ENCODE measurements around the gene PIK3AP1.

PIK3AP1 gene

DNA sequence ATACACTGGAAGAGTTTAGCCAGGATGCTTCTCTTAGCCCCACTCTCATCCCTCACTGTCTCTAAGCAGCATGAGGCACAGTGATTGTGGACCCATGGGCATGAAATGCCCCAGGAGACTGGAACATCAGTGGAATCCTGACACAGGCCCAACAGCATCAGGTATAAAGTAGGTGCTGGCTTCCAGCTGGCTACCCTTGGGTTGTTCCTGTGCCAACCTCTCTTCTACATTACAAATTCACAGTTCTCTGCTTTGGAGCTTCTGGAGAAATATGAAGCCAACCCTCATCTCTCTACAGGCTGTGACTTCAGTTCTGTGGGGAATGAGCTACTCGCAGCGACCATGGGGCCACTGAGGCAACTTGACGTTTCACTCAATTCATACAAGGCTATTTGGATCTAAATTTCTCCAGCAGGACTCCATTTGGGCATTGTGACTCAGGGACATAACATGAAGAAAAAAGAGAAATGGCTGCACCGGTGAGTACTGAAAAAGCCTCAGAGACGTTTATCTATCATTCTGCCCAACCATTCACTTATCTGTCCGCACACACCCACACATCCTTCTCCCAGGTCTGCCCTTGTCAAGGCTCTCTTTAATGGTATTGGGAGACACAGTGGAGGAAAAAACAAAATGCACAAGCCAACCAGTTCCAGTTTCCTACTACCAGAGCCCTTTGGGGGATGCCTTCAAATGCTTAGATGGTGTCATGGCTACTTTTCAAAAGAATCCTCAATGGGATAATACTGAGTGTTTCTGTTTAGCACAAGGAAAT lies 98.1 kb downstream of the PIK3AP1 start:
- DNase-seq (ENCODE audit: extremely low spot score, insufficient read length, low read depth) = no peak
- FAIRE-seq = no peak

DNA sequence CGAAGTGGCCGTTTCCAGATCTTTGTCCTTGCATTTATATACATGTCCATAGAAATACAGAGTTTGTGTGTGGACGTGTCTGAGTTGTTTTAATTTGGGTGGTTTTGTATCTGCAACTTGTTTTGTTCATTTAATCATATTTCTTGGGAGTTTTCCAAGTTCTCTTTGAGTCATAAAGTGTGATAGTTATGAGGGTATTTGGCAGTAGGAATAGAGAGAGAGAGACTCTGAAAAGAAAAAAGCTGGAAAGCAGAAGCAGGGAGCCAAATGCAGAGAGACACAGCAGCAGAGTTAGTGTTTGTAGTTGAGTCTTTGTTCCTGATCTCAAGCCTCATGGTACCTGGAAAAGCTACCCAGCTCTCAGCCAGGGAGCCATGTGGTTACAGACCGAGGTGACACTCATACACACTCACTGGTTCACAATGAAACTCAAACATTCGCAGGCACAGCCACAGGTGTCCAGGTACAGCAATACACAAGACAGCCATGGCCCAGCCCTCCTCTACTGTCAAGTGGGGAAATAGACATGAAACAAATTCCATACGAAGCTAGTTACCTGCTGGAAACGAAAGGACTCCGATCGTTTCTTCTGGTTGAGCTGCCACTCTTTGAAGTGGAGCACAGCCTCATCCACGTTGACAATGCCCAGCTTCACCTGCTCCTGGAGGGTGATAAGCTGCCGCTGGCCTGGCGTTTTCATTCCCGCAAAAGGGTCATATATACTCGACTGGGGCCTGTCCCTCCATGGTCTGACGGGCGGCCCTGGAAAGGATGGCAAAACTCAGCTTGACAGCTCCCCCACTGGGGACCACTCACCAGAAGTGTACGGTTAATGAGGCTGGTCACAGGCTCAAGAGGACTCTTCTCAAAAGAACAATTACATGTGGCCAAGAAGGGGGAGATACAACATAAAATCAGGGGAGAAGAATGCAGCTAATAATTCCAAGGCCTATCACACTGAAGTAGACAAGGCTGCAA lies 100.2 kb downstream of the PIK3AP1 start:
- DNase-seq (ENCODE audit: extremely low spot score, insufficient read length, low read depth) (no peak), FAIRE-seq (no peak)

DNA sequence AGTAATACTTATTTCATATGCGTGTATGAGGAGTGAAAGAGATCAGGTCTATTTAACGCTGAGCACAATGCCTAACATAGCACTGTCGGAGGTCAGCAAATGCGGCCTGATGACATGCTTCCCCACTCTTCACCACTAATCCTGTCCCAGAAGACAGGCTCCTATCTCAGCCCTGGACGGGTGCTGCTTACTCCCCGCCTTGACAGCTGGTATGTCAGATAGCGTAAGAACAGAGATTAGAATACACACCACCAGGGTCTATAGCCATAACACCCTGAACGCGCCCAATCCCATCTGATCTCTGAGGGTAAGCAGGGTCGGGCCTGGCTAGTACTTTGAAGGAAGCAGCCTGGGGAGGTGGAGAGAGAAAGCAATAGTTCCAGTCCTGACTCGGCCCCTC lies 101.2 kb downstream of the PIK3AP1 start:
- no peak for DNase-seq (ENCODE audit: extremely low spot score, insufficient read length, low read depth)
- no peak for FAIRE-seq

- no peak for DNase-seq (ENCODE audit: extremely low spot score, insufficient read length, low read depth)
- no peak for FAIRE-seq
Measured at GRCh38 chr10:96618653-96619052, 101.7 kb downstream of the PIK3AP1 start.

DNA sequence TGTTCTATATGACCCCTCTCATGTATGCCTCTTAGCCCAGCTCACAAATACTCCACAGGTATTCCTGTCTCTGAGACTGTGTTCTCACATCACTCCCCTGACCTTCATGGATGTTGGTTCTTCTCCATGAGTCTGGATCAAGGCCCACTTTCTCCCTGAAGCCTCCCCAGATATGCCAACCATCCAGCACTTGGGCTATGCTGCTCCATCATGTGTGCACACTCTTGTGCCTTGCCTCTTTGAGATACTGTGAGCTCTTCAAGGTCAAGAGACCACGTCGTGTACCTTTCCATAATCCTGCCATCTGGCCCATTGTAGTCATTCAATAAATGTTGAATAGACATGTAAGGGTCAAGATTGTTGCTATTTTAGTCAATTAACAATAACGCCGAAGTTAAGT lies 103.4 kb downstream of the PIK3AP1 start:
- DNase-seq (ENCODE audit: extremely low spot score, insufficient read length, low read depth) (no peak), FAIRE-seq (no peak)

GRCh38 chr10:96614515-96614914 lies 105.8 kb downstream of the PIK3AP1 start:
- no peak for DNase-seq (ENCODE audit: extremely low spot score, insufficient read length, low read depth)
- no peak for FAIRE-seq

GRCh38 chr10:96613576-96613975 lies 106.7 kb downstream of the PIK3AP1 start:
- FAIRE-seq (no peak), DNase-seq (ENCODE audit: extremely low spot score, insufficient read length, low read depth) (no peak)

DNA sequence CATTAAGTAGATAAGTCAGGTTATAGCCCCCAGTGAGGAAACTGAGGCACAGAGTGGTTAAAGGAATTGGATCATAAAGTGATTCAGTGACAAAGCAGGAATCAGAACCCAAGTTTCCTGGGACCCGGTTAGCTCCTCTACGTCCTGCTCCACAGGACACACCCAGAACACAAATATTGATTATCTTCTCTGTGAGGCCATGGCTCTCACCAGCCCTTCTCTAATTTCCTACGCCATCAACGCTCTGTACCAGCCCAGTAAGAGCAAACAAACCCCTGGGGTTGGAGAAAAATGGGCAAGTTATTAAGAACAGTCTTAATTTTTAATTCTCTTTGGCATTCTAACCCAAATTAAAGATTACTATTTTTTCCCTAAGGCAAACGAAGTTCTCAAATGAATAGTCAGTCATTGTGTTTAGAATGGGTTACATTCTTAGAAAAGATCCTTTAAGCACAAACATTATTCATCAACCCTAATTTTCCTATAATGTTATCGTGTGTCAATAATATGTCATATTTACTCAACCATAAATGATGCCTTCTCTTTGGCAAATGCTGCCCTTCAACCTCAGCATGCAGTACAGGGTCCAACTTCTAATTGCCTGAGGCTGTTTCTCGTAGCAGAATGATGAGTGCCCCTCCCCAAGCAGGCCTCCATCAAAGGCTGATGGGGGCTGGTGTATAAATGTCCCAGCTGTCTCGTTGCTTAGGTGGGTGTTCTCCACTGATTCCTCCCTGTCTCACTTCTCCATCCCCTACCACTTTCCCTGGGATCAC lies 108.1 kb downstream of the PIK3AP1 start:
- FAIRE-seq (no peak), DNase-seq (ENCODE audit: extremely low spot score, insufficient read length, low read depth) (no peak)

DNA sequence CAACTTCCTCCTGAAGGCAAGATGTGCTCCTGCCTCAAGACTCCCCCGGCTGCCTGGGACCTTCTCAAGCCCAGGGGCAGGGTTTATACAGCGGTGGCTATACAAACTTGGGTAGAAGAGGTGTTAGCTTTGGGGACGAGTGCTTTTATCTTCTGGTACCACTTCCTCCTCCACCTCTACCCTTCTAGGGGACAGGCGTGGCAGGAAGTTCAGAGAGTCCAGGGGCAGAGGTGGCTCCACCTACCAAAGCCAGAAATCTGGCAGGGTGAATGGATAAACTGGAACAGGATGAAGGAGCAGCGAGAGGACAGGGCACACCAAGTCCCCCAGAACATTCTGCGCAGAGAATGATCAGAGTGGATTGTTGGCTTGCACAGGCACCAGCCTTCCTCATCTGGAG lies 109.5 kb downstream of the PIK3AP1 start:
- DNase-seq (ENCODE audit: extremely low spot score, insufficient read length, low read depth) (no peak), FAIRE-seq (no peak)

- no peak for FAIRE-seq
- no peak for DNase-seq (ENCODE audit: extremely low spot score, insufficient read length, low read depth)
Measured at GRCh38 chr10:96609510-96609909, 110.8 kb downstream of the PIK3AP1 start.

DNA sequence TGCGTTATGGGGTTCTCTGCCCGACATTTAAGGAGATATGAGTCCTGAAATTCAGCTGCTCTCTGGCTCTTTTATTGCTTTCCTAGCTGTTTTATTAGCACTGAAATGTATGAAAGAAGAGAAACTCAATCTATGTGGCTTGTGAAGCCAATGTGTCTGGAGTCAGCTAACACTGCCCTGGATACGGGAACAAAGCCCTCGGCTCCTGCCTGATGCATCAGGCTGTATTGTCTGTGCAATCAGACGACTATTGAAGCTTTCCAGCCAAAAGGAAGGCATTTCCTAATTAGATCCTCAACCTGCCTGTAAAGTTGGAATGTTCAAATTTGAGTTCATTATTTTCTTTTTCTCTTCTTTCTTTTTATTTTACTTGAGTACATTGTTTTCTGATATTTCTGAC lies 111.5 kb downstream of the PIK3AP1 start:
- FAIRE-seq = no peak

GRCh38 chr10:96608262-96608661 lies 112.1 kb downstream of the PIK3AP1 start:
- DNase-seq (ENCODE audit: extremely low spot score, insufficient read length, low read depth) (no peak), FAIRE-seq (no peak)

More for the DNA sequence above, 111.5 kb downstream of the PIK3AP1 start:
- no peak for DNase-seq (ENCODE audit: extremely low spot score, insufficient read length, low read depth)

DNA sequence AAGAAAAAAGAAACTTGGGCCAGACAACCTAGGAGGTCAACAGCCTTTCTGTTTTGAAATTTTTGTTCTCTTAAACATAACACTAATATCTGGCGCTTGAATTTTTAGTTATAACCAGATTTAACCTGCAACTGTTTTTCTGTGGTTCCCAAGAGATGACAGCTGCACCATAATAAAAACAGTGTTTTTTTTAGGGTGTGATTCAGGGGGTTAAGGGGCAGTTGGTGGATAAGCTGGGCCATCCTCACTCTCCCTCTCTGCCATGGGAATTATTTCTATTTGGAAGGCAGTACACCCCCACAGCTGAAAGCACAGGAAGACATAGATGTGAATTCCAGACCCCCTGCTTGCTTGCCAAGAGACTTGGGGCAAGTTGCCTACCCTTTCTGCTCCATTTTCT lies 113.4 kb downstream of the PIK3AP1 start:
- FAIRE-seq (no peak), DNase-seq (ENCODE audit: extremely low spot score, insufficient read length, low read depth) (no peak)

- FAIRE-seq (no peak), DNase-seq (ENCODE audit: extremely low spot score, insufficient read length, low read depth) (no peak)
Measured at GRCh38 chr10:96606216-96606615, 114.1 kb downstream of the PIK3AP1 start.

- DNase-seq (ENCODE audit: extremely low spot score, insufficient read length, low read depth) (no peak), FAIRE-seq (no peak)
Measured at GRCh38 chr10:96600337-96600736, 120.0 kb downstream of the PIK3AP1 start.

DNA sequence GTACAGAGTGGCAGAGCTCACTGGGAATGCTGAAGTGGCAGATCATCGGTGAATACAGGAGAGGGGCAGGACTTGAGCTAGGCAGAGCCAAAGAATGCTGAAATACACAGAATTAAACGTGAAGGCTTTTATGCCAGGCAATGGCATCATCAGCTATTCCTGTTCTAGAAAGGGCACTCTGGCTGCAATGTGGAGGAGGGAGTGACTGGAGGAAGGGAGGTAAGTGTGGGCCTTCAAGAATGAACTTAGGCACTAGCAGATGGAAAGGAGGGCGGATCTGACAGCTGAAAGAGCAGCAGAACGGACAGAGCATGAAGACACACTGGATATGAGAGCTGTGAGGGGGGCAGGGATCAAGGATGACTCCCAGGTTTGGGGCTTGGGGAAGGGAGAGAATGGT lies 121.5 kb downstream of the PIK3AP1 start:
- DNase-seq (ENCODE audit: extremely low spot score, insufficient read length, low read depth) (no peak), FAIRE-seq (no peak)

GRCh38 chr10:96596422-96597407 lies 123.6 kb downstream of the PIK3AP1 start:
- DNase-seq (ENCODE audit: extremely low spot score, insufficient read length, low read depth) (no peak), FAIRE-seq (no peak)

DNA sequence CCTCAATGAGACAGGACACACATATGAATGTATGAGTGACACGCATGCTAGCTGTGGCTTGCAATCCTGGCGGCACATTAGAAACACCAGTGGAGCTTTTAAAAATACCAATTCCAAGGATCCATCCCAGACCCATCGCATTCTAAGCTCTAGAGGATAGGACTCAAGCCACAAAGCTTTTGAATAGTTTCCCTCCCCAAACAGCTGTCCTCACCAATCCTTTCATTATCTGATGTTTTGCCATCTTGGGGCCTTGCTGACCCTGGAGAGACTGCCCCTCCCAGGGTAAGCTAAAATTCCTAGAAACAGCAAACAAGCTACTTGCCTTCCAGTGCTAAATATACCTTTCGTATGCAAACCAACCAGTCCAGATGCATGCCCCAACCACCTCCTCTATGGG lies 124.6 kb downstream of the PIK3AP1 start:
- DNase-seq (ENCODE audit: extremely low spot score, insufficient read length, low read depth) (no peak), FAIRE-seq (no peak)

GRCh38 chr10:96591946-96592345 lies 128.4 kb downstream of the PIK3AP1 start:
- FAIRE-seq = no peak
- DNase-seq (ENCODE audit: extremely low spot score, insufficient read length, low read depth) = no peak
